GM12878 (cell line): ENCODE measurements around the gene PRR7. TPM values are rescaled to one million over a fixed set of nuclear protein-coding genes. Genes with fewer than 3 reads are reported as not detected.

ENCODE experiments used
- CEBPB ChIP-seq, 2 experiments: fragments of 150-350 bp in 1 of 2; IDR thresholded peaks; 2 replicates each; pipeline ENCODE4 v1.6.1; 2012 to 2014; ENCODE audit warnings: low read depth in 2 of 2, low read length in 2 of 2, borderline replicate concordance in 1 of 2, inconsistent platforms in 1 of 2
- CHD4 ChIP-seq: fragments of 200-600 bp; sonication (generic); IDR thresholded peaks from 2 replicates; pipeline ENCODE4 v1.6.1; 2016; ENCODE audit warnings: mild to moderate bottlenecking
- CREB1 ChIP-seq: IDR thresholded peaks from 2 replicates; pipeline ENCODE4 v1.6.1; 2012; ENCODE audit warnings: low read depth, mild to moderate bottlenecking, inconsistent platforms
- CREM ChIP-seq: IDR thresholded peaks from 2 replicates; pipeline ENCODE4 v1.6.1; 2014; ENCODE audit warnings: antibody characterized with exemption, low read depth
- ETV6 ChIP-seq, 2 experiments: fragments of 450-650 bp in 1 of 2; IDR thresholded peaks in 1 of 2; conservative IDR thresholded peaks in 1 of 2; 2 replicates each; pipeline ENCODE4 v1.6.1; 2014; ENCODE audit warnings: antibody characterized with exemption in 1 of 2, borderline replicate concordance in 1 of 2, low read depth in 1 of 2, mild to moderate bottlenecking in 1 of 2, moderate library complexity in 1 of 2
- GABPA ChIP-seq: IDR thresholded peaks from 2 replicates; pipeline ENCODE4 v1.6.1; 2014; ENCODE audit warnings: antibody characterized with exemption, low read depth, mild to moderate bottlenecking, inconsistent platforms
- GATAD2B ChIP-seq: fragments of 450-650 bp; conservative IDR thresholded peaks from 2 replicates; pipeline ENCODE4 v1.6.1; 2017; ENCODE audit warnings: low read depth, mild to moderate bottlenecking, moderate library complexity
- IKZF1 ChIP-seq: fragments of 450-650 bp; conservative IDR thresholded peaks from 2 replicates; pipeline ENCODE4 v1.6.1; 2017; ENCODE audit warnings: antibody characterized with exemption, mild to moderate bottlenecking
- IRF4 ChIP-seq: IDR thresholded peaks from 2 replicates; pipeline ENCODE4 v1.6.1; 2011; ENCODE audit warnings: low read depth, low read length
- MEF2B ChIP-seq: fragments of 450-650 bp; IDR thresholded peaks from 2 replicates; pipeline ENCODE4 v1.6.1; 2018; ENCODE audit warnings: mild to moderate bottlenecking, moderate library complexity; ENCODE audit not compliant: partially characterized antibody, poor library complexity, severe bottlenecking
- MTA2 ChIP-seq: fragments of 450-650 bp; IDR thresholded peaks from 2 replicates; pipeline ENCODE4 v1.6.1; 2016; ENCODE audit warnings: low read depth, mild to moderate bottlenecking, moderate library complexity
- MTA3 ChIP-seq: IDR thresholded peaks from 2 replicates; pipeline ENCODE4 v1.6.1; 2012; ENCODE audit warnings: low read length, inconsistent platforms, borderline replicate concordance
- NBN ChIP-seq: fragments of 450-650 bp; IDR thresholded peaks from 2 replicates; pipeline ENCODE4 v1.6.1; 2016
- PAX8 ChIP-seq: fragments of 450-650 bp; IDR thresholded peaks from 2 replicates; pipeline ENCODE4 v1.6.1; 2017; ENCODE audit warnings: mild to moderate bottlenecking, moderate library complexity
- RCOR1 ChIP-seq: conservative IDR thresholded peaks from 2 replicates; pipeline ENCODE4 v1.6.1; 2012; ENCODE audit warnings: low read depth, low read length, improper control_type of control experiment
- RELA ChIP-seq: fragments of 450-650 bp; IDR thresholded peaks from 2 replicates; pipeline ENCODE4 v1.8.0; 2014; ENCODE audit warnings: borderline replicate concordance; ENCODE audit not compliant: partially characterized antibody
- SIN3A ChIP-seq: IDR thresholded peaks from 2 replicates; pipeline ENCODE4 v1.6.1; 2012; ENCODE audit warnings: low read depth, low read length, improper control_type of control experiment
- polyA plus RNA-seq, 11 experiments: library from polyadenylated mRNA; depleted of rRNA in 4 of 11; unstranded in 6 of 11; stranded (reverse) in 5 of 11; fragments of >200 nt; fragmentation: Nextera tagmentation in 4 of 11; fragmentation: Illumina TruSeq in 1 of 11; extraction: Ambion mirVana in 4 of 11; extraction: Trizol in 1 of 11; gene quantifications; 1 replicate in 1 of 11; 2 replicates in 10 of 11; pipeline versions ENCODE4 v1.2.1 to v1.2.3, GENCODE V29; 2011 to 2016; ENCODE audit warnings: inconsistent platforms in 2 of 11, missing spikeins in 2 of 11, low read depth in 1 of 11
- total RNA-seq, 4 experiments: library from RNA; depleted of rRNA in 3 of 4; stranded (reverse); fragments of >200 nt in 3 of 4; fragmentation: Illumina TruSeq in 1 of 4; extraction: Trizol in 1 of 4; gene quantifications; 2 replicates each; pipeline versions ENCODE4 v1.2.1 to v1.2.3, GENCODE V29; 2013 to 2021
- TF ChIP-seq, protein P1 (sequence below): fragments of 450-650 bp; IDR thresholded peaks from 2 replicates; pipeline ENCODE4 v1.6.1; 2017; ENCODE audit warnings: mild to moderate bottlenecking
- TF ChIP-seq, protein P2 (sequence below): fragments of 450-650 bp; formaldehyde crosslinking; IDR thresholded peaks from 2 replicates; pipeline ENCODE4 v1.5.0; 2022; ENCODE audit warnings: mild to moderate bottlenecking, missing genetic modification characterization
- TF ChIP-seq, protein P3 (sequence below): fragments of 450-650 bp; IDR thresholded peaks from 2 replicates; pipeline ENCODE4 v1.6.1; 2016; ENCODE audit warnings: mild to moderate bottlenecking
- TF ChIP-seq, protein P4 (sequence below): IDR thresholded peaks from 2 replicates; pipeline ENCODE4 v1.6.1; 2012; ENCODE audit warnings: low read depth, low read length, improper control_type of control experiment
- TF ChIP-seq, protein P5 (sequence below): IDR thresholded peaks from 2 replicates; pipeline ENCODE4 v1.6.1; 2011; ENCODE audit warnings: borderline replicate concordance, low read depth, mild to moderate bottlenecking, moderate library complexity, low read length; ENCODE audit not compliant: insufficient read depth, poor library complexity, severe bottlenecking

PRR7 gene
- total and polyA plus RNA-seq, 10 of the 15 experiments (the other 5 are each of a cell fraction or from before 2014, with no cell fraction given) = 0.09 to 18.8 (median 4.6) TPM; not detected in 2

DNA sequence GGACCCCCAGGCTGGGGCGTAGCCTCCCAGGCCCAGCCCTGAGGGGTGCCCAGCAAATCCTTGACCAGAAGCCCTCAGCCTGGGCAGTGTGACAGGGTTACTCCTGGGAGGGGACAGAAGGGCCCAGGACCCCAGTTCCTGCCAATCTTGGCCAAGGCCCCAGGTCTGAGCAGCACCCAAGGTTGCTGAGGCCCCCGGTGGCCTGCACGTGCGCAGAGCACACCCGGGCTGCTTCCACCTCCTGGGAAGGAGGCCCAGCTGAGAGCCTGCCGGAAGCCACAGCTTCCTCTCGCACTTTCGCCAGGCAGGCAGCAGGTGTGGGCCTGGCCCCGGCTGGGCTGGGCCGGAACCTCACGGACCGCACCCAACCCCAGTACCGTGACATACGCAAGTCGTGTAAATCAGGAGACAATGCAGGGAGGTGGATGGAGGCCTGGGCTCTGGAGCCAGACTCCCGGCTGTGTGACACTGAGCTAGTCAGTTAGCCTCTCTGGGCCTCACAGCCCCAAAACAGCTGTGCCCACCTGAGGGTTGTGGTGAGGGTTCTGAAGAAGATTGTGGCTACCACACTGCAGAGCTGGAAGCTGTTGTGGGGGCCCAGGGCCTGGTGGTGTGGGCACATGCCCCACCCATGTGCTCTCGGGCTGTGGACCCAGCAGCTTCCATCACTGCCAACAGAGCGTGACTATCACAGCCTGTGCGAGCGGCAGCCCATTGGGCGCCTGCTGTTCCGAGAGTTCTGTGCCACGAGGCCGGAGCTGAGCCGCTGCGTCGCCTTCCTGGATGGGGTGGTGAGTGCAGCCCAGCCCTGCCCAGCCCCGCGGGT, 15.1 kb upstream of the PRR7 start (continued):
- TF ChIP-seq MTA3 = no peak
- TF ChIP-seq, protein P1, sequence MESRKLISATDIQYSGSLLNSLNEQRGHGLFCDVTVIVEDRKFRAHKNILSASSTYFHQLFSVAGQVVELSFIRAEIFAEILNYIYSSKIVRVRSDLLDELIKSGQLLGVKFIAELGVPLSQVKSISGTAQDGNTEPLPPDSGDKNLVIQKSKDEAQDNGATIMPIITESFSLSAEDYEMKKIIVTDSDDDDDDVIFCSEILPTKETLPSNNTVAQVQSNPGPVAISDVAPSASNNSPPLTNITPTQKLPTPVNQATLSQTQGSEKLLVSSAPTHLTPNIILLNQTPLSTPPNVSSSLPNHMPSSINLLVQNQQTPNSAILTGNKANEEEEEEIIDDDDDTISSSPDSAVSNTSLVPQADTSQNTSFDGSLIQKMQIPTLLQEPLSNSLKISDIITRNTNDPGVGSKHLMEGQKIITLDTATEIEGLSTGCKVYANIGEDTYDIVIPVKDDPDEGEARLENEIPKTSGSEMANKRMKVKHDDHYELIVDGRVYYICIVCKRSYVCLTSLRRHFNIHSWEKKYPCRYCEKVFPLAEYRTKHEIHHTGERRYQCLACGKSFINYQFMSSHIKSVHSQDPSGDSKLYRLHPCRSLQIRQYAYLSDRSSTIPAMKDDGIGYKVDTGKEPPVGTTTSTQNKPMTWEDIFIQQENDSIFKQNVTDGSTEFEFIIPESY = no peak
- no peak; the same call in 1 of the 2 replicates for TF ChIP-seq IRF4
- TF ChIP-seq, protein P2, sequence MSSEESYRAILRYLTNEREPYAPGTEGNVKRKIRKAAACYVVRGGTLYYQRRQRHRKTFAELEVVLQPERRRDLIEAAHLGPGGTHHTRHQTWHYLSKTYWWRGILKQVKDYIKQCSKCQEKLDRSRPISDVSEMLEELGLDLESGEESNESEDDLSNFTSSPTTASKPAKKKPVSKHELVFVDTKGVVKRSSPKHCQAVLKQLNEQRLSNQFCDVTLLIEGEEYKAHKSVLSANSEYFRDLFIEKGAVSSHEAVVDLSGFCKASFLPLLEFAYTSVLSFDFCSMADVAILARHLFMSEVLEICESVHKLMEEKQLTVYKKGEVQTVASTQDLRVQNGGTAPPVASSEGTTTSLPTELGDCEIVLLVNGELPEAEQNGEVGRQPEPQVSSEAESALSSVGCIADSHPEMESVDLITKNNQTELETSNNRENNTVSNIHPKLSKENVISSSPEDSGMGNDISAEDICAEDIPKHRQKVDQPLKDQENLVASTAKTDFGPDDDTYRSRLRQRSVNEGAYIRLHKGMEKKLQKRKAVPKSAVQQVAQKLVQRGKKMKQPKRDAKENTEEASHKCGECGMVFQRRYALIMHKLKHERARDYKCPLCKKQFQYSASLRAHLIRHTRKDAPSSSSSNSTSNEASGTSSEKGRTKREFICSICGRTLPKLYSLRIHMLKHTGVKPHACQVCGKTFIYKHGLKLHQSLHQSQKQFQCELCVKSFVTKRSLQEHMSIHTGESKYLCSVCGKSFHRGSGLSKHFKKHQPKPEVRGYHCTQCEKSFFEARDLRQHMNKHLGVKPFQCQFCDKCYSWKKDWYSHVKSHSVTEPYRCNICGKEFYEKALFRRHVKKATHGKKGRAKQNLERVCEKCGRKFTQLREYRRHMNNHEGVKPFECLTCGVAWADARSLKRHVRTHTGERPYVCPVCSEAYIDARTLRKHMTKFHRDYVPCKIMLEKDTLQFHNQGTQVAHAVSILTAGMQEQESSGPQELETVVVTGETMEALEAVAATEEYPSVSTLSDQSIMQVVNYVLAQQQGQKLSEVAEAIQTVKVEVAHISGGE (CRISPR knock-in tag) = no peak
- TF ChIP-seq, protein P3, sequence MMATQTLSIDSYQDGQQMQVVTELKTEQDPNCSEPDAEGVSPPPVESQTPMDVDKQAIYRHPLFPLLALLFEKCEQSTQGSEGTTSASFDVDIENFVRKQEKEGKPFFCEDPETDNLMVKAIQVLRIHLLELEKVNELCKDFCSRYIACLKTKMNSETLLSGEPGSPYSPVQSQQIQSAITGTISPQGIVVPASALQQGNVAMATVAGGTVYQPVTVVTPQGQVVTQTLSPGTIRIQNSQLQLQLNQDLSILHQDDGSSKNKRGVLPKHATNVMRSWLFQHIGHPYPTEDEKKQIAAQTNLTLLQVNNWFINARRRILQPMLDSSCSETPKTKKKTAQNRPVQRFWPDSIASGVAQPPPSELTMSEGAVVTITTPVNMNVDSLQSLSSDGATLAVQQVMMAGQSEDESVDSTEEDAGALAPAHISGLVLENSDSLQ = 0 out of 2 replicates have a peak, but pooled peaks have one; percentile 11
- TF ChIP-seq, protein P4, sequence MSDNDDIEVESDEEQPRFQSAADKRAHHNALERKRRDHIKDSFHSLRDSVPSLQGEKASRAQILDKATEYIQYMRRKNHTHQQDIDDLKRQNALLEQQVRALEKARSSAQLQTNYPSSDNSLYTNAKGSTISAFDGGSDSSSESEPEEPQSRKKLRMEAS = peak; percentile 80; the same call in 1 of the 2 replicates
- TF ChIP-seq PAX8 = no peak
- TF ChIP-seq CREB1 = no peak
- peak in 1 of 2 experiments; percentile 97; a peak in 2 of 4 replicates for TF ChIP-seq ETV6 (conservative IDR thresholded peaks at IDR 0.05 in 1 of 2, IDR thresholded peaks at IDR 0.05 in 1 of 2; ENCODE audit: borderline replicate concordance in 1 of 2, low read depth in 1 of 2)
- TF ChIP-seq CREM = peak; percentile 65; the same call in 1 of the 2 replicates
- no peak for TF ChIP-seq CEBPB (IDR thresholded peaks at IDR 0.05; ENCODE audit: borderline replicate concordance in 1 of 2, low read depth in 2 of 2, low read length in 2 of 2)
- TF ChIP-seq RELA = no peak
- TF ChIP-seq GATAD2B = 0 out of 2 replicates have a peak, but pooled peaks have one; percentile 90
- peak; percentile 82; the same call in 1 of the 2 replicates for TF ChIP-seq NBN
- TF ChIP-seq, protein P5, sequence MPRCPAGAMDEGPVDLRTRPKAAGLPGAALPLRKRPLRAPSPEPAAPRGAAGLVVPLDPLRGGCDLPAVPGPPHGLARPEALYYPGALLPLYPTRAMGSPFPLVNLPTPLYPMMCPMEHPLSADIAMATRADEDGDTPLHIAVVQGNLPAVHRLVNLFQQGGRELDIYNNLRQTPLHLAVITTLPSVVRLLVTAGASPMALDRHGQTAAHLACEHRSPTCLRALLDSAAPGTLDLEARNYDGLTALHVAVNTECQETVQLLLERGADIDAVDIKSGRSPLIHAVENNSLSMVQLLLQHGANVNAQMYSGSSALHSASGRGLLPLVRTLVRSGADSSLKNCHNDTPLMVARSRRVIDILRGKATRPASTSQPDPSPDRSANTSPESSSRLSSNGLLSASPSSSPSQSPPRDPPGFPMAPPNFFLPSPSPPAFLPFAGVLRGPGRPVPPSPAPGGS = peak; percentile 5
- TF ChIP-seq SIN3A = no peak
- TF ChIP-seq GABPA = no peak
- TF ChIP-seq IKZF1 = peak; percentile 97
- TF ChIP-seq MEF2B = peak; percentile 53
- TF ChIP-seq CHD4 = no peak
- no peak for TF ChIP-seq RCOR1
- TF ChIP-seq MTA2 = peak; percentile 46; the same call in 1 of the 2 replicates
